Epithelial cell of esophagus (primary cell): ENCODE data around the gene KCNT1.

Experiments
- DNase-seq: peaks from one replicate; pipeline ENCODE4 v3.0.0; 2010; ENCODE audit warnings: low read depth
- H3K4me3 ChIP-seq: 2 replicates; pipeline ENCODE4 v1.5.1; 2011; ENCODE audit warnings: mild to moderate bottlenecking, low read length, control low read depth
- TF ChIP-seq, protein P1 (sequence below): IDR thresholded peaks from 2 replicates; pipeline ENCODE4 v1.5.1; 2011; ENCODE audit warnings: low read depth, mild to moderate bottlenecking, low read length, control low read depth, inconsistent platforms; ENCODE audit not compliant: insufficient read depth; ENCODE audit errors: missing control alignments

Gene KCNT1

DNA sequence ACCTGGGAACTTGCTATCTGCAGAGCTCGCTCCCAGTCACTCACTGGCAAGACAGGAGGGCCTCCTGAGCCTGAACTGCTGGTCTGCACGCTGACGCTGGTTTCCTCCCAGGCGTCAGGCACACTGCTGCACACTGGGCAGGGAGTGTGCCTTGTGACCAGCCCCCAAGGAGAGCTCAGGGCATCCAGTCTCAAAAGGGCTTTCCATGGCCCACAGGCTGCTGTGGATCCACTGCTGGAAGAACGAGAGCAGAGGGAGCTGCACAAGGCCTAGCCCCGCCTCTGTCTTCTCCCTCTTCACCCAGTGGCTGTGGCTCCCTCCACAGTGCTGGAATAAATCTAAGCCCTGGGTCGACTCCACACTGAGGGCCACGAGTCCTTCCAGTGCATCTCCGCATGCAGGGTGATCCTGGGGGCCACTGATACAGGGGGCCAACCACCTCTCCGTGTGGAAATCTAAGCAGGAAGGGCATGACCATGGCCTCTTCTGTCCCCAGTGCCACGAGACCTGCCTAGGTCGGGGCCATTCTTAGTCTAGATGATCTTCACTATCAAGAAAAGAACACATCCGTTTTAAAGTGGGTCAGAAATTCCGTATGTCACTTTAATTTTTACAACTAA, 111.8 kb downstream of the KCNT1 start:
- DNase-seq = no peak
- H3K4me3 ChIP-seq = no peak overlapping the region
- TF ChIP-seq, protein P1, sequence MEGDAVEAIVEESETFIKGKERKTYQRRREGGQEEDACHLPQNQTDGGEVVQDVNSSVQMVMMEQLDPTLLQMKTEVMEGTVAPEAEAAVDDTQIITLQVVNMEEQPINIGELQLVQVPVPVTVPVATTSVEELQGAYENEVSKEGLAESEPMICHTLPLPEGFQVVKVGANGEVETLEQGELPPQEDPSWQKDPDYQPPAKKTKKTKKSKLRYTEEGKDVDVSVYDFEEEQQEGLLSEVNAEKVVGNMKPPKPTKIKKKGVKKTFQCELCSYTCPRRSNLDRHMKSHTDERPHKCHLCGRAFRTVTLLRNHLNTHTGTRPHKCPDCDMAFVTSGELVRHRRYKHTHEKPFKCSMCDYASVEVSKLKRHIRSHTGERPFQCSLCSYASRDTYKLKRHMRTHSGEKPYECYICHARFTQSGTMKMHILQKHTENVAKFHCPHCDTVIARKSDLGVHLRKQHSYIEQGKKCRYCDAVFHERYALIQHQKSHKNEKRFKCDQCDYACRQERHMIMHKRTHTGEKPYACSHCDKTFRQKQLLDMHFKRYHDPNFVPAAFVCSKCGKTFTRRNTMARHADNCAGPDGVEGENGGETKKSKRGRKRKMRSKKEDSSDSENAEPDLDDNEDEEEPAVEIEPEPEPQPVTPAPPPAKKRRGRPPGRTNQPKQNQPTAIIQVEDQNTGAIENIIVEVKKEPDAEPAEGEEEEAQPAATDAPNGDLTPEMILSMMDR = no peak

DNA sequence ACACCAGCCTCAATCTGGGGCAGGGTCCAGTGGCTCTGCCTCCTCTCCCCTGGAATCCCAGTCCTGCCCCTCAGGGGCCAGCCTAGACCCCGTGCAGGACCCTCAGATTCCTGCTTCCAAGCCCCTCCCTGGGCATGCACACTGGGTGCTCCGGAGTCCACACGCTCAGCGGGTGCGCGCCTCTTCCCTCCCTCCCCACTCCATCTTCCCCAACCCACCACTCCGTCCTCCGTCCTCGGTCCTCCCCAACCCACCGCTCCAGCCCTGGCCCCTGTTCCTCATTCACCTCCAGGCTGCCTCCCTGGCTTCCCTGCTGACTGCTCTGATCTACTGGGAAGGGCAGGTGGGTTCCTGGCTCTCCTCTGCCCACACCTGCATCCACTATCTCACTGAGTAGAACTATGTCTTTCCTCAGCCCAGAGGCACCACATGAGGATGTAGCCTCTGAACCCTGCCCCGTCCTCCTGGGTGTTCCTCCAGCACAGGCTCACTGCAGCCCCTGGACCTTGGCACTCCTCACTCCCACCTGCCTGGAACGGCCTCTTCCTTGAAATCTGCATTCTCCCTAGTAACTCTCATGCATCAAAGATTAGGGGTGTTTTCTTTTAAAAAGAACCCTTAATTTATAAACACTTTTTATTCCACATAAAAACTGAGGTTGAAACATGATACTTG, 112.6 kb downstream of the KCNT1 start:
- no peak for DNase-seq
- H3K4me3 ChIP-seq = no peak overlapping the region
- TF ChIP-seq, protein P1 = no peak

DNA sequence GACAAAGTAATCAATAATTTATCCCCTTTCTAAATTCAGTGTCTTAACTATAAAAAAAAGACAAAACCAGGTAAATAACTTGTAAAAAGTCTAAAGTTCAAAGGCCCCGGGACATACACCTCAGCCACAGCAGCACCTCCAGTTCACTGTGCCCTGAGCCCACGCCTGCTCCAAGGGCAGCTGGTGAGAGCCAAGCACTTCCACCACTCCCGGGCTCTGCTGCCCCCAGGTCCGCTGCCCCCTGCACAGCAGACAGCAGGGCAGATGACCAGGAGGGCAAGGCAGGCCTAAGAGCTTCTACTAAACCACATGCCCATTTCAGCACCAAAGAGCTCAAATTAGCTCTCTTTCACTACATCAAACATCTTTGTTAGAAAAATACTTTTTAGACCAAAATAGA, 113.4 kb downstream of the KCNT1 start:
- DNase-seq = no peak
- H3K4me3 ChIP-seq = no peak overlapping the region
- TF ChIP-seq, protein P1 = no peak

DNA sequence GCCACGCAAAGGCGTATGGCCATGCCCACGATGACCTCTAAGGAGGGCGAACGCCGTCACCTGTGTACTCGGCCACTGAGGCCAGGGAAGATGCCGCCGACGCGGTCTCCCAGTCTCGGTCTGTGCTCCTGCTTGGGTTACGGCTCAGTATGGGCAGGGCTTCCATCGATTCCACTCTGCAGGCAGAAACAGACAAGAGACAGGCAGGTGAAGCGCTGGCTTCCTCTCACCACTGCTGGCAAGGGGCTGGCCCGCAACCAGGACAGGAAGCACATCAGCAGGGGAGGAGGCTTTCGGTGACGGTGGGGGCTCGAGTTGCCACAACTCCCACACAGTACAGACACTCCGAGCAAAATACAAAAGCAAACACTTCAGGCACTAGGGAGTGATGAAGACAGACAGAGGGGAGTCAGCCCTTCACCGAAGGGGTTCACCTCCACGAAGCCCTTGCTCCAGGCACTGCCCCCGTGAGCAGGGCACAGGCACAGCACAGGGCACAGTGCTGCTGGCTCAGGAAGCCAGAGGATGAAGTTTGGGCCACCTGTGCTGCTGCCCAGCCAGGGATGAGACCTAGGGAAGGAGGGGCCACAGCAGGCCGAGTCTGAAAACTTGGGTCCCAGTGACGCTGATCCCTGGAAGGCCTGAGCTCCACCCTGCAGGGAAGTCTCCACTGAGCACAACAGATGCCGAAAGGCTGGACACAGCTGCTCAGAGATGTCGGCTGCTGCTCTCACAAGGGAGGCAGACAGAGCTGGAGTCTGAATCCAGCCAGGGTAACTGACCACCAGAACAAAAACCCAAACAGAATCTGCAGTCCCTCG, 114.1 kb downstream of the KCNT1 start:
- no peak overlapping the region for H3K4me3 ChIP-seq
- no peak for DNase-seq
- TF ChIP-seq, protein P1 = no peak

DNA sequence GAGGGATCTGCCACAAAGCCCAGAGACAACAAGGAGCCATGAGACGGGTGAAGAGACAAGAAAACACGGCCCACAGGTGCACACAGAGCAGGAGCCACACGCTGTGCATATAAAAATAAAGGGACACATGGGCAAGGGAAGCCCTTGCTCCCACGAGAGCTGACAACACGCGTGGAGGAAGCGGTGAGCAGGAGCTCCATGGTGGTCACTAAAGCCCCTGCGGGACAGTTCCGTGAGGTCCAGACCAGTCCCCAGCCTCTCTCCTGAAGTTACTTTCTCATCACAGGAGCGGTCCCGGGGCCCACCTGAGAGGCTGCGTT, 114.6 kb downstream of the KCNT1 start:
- no peak for DNase-seq
- no peak overlapping the region for H3K4me3 ChIP-seq
- TF ChIP-seq, protein P1 = no peak

DNA sequence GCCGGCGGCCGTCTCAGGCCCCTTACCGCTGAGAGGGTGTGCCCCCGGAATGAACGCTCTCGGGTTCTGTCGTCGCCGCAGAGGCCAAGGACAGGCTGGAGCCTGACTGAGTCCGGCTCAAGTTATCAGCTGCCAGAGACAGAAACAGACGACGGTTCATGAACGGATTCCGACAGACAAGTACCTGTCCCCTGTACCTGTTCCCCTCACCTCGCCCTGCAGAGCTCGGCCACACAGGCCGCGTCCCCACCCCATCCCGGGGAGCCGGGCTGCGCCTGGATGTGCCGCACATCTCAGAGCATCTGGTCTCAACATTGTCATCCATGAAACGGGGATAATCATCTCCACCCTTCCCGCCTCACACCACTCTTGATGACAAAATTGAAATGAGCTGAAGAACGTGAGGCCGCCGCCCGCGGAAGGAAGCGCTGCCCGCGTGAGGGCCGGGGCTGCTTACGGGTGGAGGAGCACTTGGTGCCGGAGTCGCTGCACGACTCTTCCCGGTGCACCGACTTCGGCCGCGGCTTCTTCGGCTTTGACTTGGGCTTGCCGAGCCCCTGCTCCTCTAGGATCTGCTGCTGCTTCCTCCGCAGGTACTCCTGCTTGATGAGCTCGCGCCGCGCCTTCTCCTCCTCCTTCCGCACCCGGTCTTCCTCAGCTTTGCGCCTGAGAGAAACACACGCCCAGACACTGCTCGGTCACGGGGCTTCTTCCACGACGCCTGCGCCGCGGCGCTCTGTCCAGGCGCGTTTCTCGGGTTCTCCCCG, 116.1 kb downstream of the KCNT1 start:
- TF ChIP-seq, protein P1 = no peak
- H3K4me3 ChIP-seq = no peak overlapping the region
- DNase-seq = no peak
